Caco-2 (cell line): ENCODE results near the gene NOB1. TPM values are rescaled to one million over a fixed set of nuclear protein-coding genes. Genes with fewer than 3 reads are reported as not detected.
A peak's percentile ranks its signal among the peaks of the same experiment; 100 is the strongest.
"Not testable (repeated sequence)": the region's sequence is repeated elsewhere in the genome, so short reads cannot be mapped to it uniquely, and the experiment has no call there.

Experiments
- BruUV-seq: library from RNA; stranded (reverse); fragments of 400-500 nt; replicated peaks from 2 replicates; lab custom pipeline; 2021; lab: Mats Ljungman, UMichigan
- CTCF ChIA-PET: fragments of 300-600 bp; sonication (Branson Sonifier 250); formaldehyde crosslinking; loops from one replicate; lab custom pipeline; 2022; ENCODE audit warnings: antibody characterized with exemption; lab: Charles Lee
- POLR2A ChIA-PET: fragments of 300-600 bp; sonication (Branson Sonifier 250); formaldehyde crosslinking; loops from one replicate; lab custom pipeline; 2022; ENCODE audit warnings: antibody characterized with exemption; lab: Charles Lee
- DNase-seq, 2 experiments: peaks; one replicate each; pipeline versions ENCODE4 v3.0.0 to v3.0.0-alpha.2; 2020 to 2022
- H3K27me3 ChIP-seq: replicated peaks from 2 replicates; pipeline ENCODE4 v1.6.0; 2011; ENCODE audit warnings: low read length; ENCODE audit not compliant: control insufficient read depth, insufficient read depth
- H3K36me3 ChIP-seq: 2 replicates; pipeline ENCODE4 v1.5.1; 2011; ENCODE audit warnings: low read length; ENCODE audit not compliant: control insufficient read depth, insufficient read depth
- H3K4me1 ChIP-seq: fragments of 250-450 bp; sonication (Bioruptor Pico); 2 replicates; pipeline ENCODE4 v1.5.1; 2020; ENCODE audit warnings: mild to moderate bottlenecking
- H3K4me3 ChIP-seq: 2 replicates; pipeline ENCODE4 v1.5.1; 2011; ENCODE audit warnings: low read depth, mild to moderate bottlenecking, control low read depth, low read length
- H3K9me3 ChIP-seq: fragments of 250-450 bp; sonication (Bioruptor Pico); 2 replicates; pipeline ENCODE4 v1.5.1; 2020; ENCODE audit warnings: mild to moderate bottlenecking, moderate library complexity
- H3K27ac Mint-ChIP-seq: one replicate; pipeline ENCODE4 v1.8.0; 2022; ENCODE audit warnings: mixed read lengths; ENCODE audit not compliant: unreplicated experiment
- H3K27me3 Mint-ChIP-seq: one replicate; pipeline ENCODE4 v1.8.0; 2022; ENCODE audit warnings: mixed read lengths; ENCODE audit not compliant: insufficient read depth, unreplicated experiment
- H3K36me3 Mint-ChIP-seq: one replicate; pipeline ENCODE4 v1.8.0; 2022; ENCODE audit warnings: mild to moderate bottlenecking, mixed read lengths; ENCODE audit not compliant: insufficient read depth, unreplicated experiment
- H3K4me1 Mint-ChIP-seq: one replicate; pipeline ENCODE4 v1.8.0; 2022; ENCODE audit warnings: low read depth, mixed read lengths; ENCODE audit not compliant: unreplicated experiment
- H3K4me3 Mint-ChIP-seq: one replicate; pipeline ENCODE4 v1.8.0; 2022; ENCODE audit warnings: mild to moderate bottlenecking, moderate library complexity, mixed read lengths; ENCODE audit not compliant: unreplicated experiment
- H3K9me3 Mint-ChIP-seq: one replicate; pipeline ENCODE4 v1.8.0; 2022; ENCODE audit warnings: mixed read lengths; ENCODE audit not compliant: unreplicated experiment
- CTCF ChIP-seq, 2 experiments: fragments of 200-600 bp in 1 of 2; IDR thresholded peaks; 1 replicate in 1 of 2; 2 replicates in 1 of 2; pipeline versions ENCODE4 v1.5.1 to v1.8.0; 2011 to 2022; ENCODE audit warnings: antibody characterized with exemption in 1 of 2, control low read depth in 1 of 2, inconsistent platforms in 1 of 2, low read depth in 1 of 2, low read length in 1 of 2, mild to moderate bottlenecking in 1 of 2, moderate library complexity in 1 of 2; ENCODE audit not compliant: insufficient read depth in 1 of 2, severe bottlenecking in 1 of 2, unreplicated experiment in 1 of 2
- intact Hi-C: fragments of 100-400 bp; cut with micrococcal nuclease; formaldehyde crosslinking; loops from one replicate; pipeline ENCODE4 v1.10.0; 2022; ENCODE audit not compliant: unreplicated experiment
- total RNA-seq: library from RNA; stranded (reverse); gene quantifications from 2 replicates; pipeline ENCODE4 v1.2.3, GENCODE V29; 2022

The NOB1 gene
- total RNA-seq, 1 experiment from 2014 or later = 120 TPM

DNA sequence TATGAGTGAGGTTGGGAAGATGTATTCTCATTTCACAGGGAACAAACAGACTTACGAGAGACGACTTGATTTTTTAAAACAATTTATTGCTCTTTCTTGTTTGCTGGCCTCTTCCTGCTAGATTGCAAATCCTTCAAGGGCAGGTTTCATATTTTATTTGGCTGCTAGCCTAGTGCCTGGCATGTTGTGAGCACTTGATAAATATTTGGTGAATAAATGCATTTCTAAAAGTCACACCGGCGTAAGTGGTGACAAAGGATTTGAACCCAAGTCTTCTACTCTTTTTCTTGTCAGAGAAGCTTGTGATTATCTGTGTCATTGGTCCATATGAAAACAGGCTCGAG, 8.8 kb upstream of the NOB1 start:
- POLR2A ChIA-PET = interaction anchor here (0.5 to 1.4 kb wide), 3 partner anchors 9 to 826 kb away, joined by 3 to 10 read pairs (median 3); partner anchors contain the start of genes NOB1 and NQO1
- no peaks in the 10 kb centered on the region for H3K27me3 Mint-ChIP-seq
- Histone ChIP-seq H3K4me3 (peak overlapping the region; percentile 77), H3K27me3 (no peaks in the 10 kb centered on the region), H3K9me3 (no peaks in the 10 kb centered on the region), H3K4me1 (peaks cover 10% of the 10 kb centered on the region; the same call in 1 of the 2 replicates), H3K36me3 (no peaks in the 10 kb centered on the region)
- CTCF ChIA-PET = interaction anchor here (0.7 to 2.7 kb wide), 4 partner anchors 9 to 452 kb away, joined by 3 to 7 read pairs (median 6); partner anchors contain the start of gene NOB1
- BruUV-seq = TSS peak; percentile 46
- peak overlapping the region; percentile 77 for H3K4me3 Mint-ChIP-seq
- H3K9me3 Mint-ChIP-seq = peaks cover 15% of the 10 kb centered on the region
- intact Hi-C loops = no loop called here
- H3K4me1 Mint-ChIP-seq = peaks cover 7% of the 10 kb centered on the region
- H3K27ac Mint-ChIP-seq = peak overlapping the region; percentile 93
- peaks cover 28% of the 10 kb centered on the region for H3K36me3 Mint-ChIP-seq
- no peak for TF ChIP-seq CTCF (IDR thresholded peaks at IDR 0.05; ENCODE audit: insufficient read depth in 1 of 2, low read depth in 1 of 2, low read length in 1 of 2, severe bottlenecking in 1 of 2, unreplicated experiment in 1 of 2)
- no peak for DNase-seq

- Histone ChIP-seq H3K4me3 (peak overlapping the region; percentile 77), H3K4me1 (peaks cover 10% of the 10 kb centered on the region; the same call in 1 of the 2 replicates), H3K36me3 (no peaks in the 10 kb centered on the region), H3K9me3 (no peaks in the 10 kb centered on the region), H3K27me3 (no peaks in the 10 kb centered on the region)
- ChIA-PET CTCF (interaction anchor here (0.9 to 2.7 kb wide), 3 partner anchors 9 to 451 kb away, joined by 3 to 7 read pairs (median 6); partner anchors contain the start of gene NOB1), POLR2A (interaction anchor here (0.5 to 1.4 kb wide), 4 partner anchors 9 to 826 kb away, joined by 3 to 10 read pairs (median 4); partner anchors contain the start of genes NOB1 and NQO1)
- Mint-ChIP-seq H3K27me3 (no peaks in the 10 kb centered on the region), H3K36me3 (peaks cover 26% of the 10 kb centered on the region), H3K27ac (peak overlapping the region; percentile 93), H3K4me3 (peak overlapping the region; percentile 77), H3K4me1 (peaks cover 7% of the 10 kb centered on the region), H3K9me3 (peaks cover 15% of the 10 kb centered on the region)
- peak in 1 of 2 experiments; percentile 34 for DNase-seq
- intact Hi-C loops = no loop called here
- TF ChIP-seq CTCF (IDR thresholded peaks at IDR 0.05; ENCODE audit: insufficient read depth in 1 of 2, low read depth in 1 of 2, low read length in 1 of 2, severe bottlenecking in 1 of 2, unreplicated experiment in 1 of 2) = no peak
- BruUV-seq = no TSS peak
Measured at GRCh38 chr16:69762814-69763598, 8.3 kb upstream of the NOB1 start.

- intact Hi-C loops = no loop called here
- peaks cover 26% of the 10 kb centered on the region for H3K36me3 Mint-ChIP-seq
- ChIA-PET CTCF (interaction anchor here (0.9 to 2.7 kb wide), 3 partner anchors 8 to 450 kb away, joined by 3 to 7 read pairs (median 6); partner anchors contain the start of gene NOB1), POLR2A (interaction anchor here (0.7 to 1.4 kb wide), 3 partner anchors 8 to 36 kb away, joined by 3 to 10 read pairs (median 4); partner anchors contain the start of genes NOB1 and NQO1)
- BruUV-seq = no TSS peak
- peaks cover 8% of the 10 kb centered on the region for H3K9me3 Mint-ChIP-seq
- no peaks in the 10 kb centered on the region for H3K36me3 ChIP-seq
- peaks cover 7% of the 10 kb centered on the region for H3K4me1 Mint-ChIP-seq
- peak within 1 kb of the TSS; percentile 93 for H3K27ac Mint-ChIP-seq
- peaks cover 10% of the 10 kb centered on the region; the same call in 1 of the 2 replicates for H3K4me1 ChIP-seq
- no peaks in the 10 kb centered on the region for H3K27me3 Mint-ChIP-seq
- peak within 1 kb of the TSS; percentile 77 for H3K4me3 ChIP-seq
- peak; percentile 91 for DNase-seq
- H3K4me3 Mint-ChIP-seq = peak within 1 kb of the TSS; percentile 77
- no peaks in the 10 kb centered on the region for H3K9me3 ChIP-seq
- no peak for TF ChIP-seq CTCF (IDR thresholded peaks at IDR 0.05; ENCODE audit: insufficient read depth in 1 of 2, low read depth in 1 of 2, low read length in 1 of 2, severe bottlenecking in 1 of 2, unreplicated experiment in 1 of 2)
- no peaks in the 10 kb centered on the region for H3K27me3 ChIP-seq
Measured at GRCh38 chr16:69761983-69762813, 7.5 kb upstream of the NOB1 start, which contains the start of gene WWP2. Gene WWP2, plus strand, starts transcription at chr16:69762332. Its CDS starts 24,679 bp downstream, at chr16:69787011.

- H3K4me1 Mint-ChIP-seq, H3K4me3 Mint-ChIP-seq, H3K36me3 ChIP-seq, H3K9me3 Mint-ChIP-seq, H3K9me3 ChIP-seq, intact Hi-C loops, H3K27me3 ChIP-seq, H3K27ac Mint-ChIP-seq, CTCF ChIA-PET, H3K4me3 ChIP-seq, DNase-seq, H3K27me3 Mint-ChIP-seq, BruUV-seq: not testable (repeated sequence)
- H3K4me1 ChIP-seq = peaks cover 15% of the 10 kb centered on the region
- H3K36me3 Mint-ChIP-seq = peaks cover 34% of the 10 kb centered on the region
- POLR2A ChIA-PET = interaction anchor here (0.6 kb wide), 1 partner anchor 397 kb away, joined by 3 read pairs; no protein-coding TSS in a partner anchor
Measured at GRCh38 chr16:69757375-69757774, 2.6 kb upstream of the NOB1 start.
